Mammary epithelial cell (primary cell): ENCODE data around the gene LRRTM2.
"Not testable (repeated sequence)": the region's sequence is repeated elsewhere in the genome, so short reads cannot be mapped to it uniquely, and the experiment has no call there.

Experiments used
- EZH2 ChIP-seq: IDR thresholded peaks from 2 replicates; pipeline ENCODE4 v1.6.1; 2012; ENCODE audit warnings: low read length, inconsistent platforms, borderline replicate concordance
- TF ChIP-seq, protein P1 (sequence below), 2 donors: IDR thresholded peaks in 1 of 2; conservative IDR thresholded peaks in 1 of 2; 2 replicates each; pipeline ENCODE4 v1.5.1; 2011 to 2012; ENCODE audit warnings: inconsistent platforms in 2 of 2, low read length in 2 of 2, mild to moderate bottlenecking in 2 of 2, control low read depth in 1 of 2, low read depth in 1 of 2; ENCODE audit not compliant: insufficient read depth in 1 of 2; ENCODE audit errors: extremely low read depth in 1 of 2

DNA sequence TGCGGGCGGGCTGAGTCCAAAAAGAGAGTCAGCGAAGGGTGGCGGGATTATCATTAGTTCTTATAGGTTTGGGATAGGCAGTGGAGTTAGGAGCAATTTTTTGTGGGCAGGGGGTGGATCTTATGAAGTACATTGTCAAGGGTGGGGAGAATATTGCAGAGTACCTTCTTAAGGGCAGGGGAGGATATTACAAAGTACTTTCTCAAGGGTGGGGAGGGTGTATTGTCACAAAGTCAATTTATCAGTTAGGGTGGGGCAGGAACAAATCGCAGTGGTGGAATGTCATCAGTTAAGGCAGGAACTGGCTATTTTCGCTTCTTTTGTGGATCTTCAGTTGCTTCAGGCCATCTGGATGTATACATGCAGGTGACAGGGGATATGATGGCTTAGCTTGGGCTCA lies 40.3 kb downstream of the LRRTM2 start:
- TF ChIP-seq, protein P1, sequence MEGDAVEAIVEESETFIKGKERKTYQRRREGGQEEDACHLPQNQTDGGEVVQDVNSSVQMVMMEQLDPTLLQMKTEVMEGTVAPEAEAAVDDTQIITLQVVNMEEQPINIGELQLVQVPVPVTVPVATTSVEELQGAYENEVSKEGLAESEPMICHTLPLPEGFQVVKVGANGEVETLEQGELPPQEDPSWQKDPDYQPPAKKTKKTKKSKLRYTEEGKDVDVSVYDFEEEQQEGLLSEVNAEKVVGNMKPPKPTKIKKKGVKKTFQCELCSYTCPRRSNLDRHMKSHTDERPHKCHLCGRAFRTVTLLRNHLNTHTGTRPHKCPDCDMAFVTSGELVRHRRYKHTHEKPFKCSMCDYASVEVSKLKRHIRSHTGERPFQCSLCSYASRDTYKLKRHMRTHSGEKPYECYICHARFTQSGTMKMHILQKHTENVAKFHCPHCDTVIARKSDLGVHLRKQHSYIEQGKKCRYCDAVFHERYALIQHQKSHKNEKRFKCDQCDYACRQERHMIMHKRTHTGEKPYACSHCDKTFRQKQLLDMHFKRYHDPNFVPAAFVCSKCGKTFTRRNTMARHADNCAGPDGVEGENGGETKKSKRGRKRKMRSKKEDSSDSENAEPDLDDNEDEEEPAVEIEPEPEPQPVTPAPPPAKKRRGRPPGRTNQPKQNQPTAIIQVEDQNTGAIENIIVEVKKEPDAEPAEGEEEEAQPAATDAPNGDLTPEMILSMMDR (conservative IDR thresholded peaks at IDR 0.05 in 1 of 2, IDR thresholded peaks at IDR 0.05 in 1 of 2; ENCODE audit: extremely low read depth in 1 of 2, insufficient read depth in 1 of 2, low read depth in 1 of 2, low read length in 2 of 2): not testable (repeated sequence)
- TF ChIP-seq EZH2: not testable (repeated sequence)
